ENCODE results near the gene UAP1L1. TPM values are rescaled to one million over a fixed set of nuclear protein-coding genes. Genes with fewer than 3 reads are reported as not detected.
A peak's percentile ranks its signal among the peaks of the same experiment; 100 is the strongest.

The UAP1L1 gene
- total and polyA plus RNA-seq, 3 donors from 2014 or later = 6.9 to 10.1 (median 7.2) TPM

GRCh38 chr9:137044502-137045177, 32.7 kb upstream of the UAP1L1 start:
- Histone ChIP-seq H3K4me3 (peak overlapping the region; percentile 59 to 66), H3K4me1 (peaks cover 10% of the 10 kb centered on the region), H3K36me3 (ENCODE audit: low read depth, missing control alignments) (no peaks in the 10 kb centered on the region), H3K9me3 (no peaks in the 10 kb centered on the region), H3K27ac (no peak overlapping the region), H3K27me3 (no peaks in the 10 kb centered on the region)
- intact Hi-C loops (cut with DNase I; ENCODE audit: low total_unique reads) = no loop called here
- TF ChIP-seq POLR2A (IDR thresholded peaks at IDR 0.05) = no peak
- TF ChIP-seq, protein P1, sequence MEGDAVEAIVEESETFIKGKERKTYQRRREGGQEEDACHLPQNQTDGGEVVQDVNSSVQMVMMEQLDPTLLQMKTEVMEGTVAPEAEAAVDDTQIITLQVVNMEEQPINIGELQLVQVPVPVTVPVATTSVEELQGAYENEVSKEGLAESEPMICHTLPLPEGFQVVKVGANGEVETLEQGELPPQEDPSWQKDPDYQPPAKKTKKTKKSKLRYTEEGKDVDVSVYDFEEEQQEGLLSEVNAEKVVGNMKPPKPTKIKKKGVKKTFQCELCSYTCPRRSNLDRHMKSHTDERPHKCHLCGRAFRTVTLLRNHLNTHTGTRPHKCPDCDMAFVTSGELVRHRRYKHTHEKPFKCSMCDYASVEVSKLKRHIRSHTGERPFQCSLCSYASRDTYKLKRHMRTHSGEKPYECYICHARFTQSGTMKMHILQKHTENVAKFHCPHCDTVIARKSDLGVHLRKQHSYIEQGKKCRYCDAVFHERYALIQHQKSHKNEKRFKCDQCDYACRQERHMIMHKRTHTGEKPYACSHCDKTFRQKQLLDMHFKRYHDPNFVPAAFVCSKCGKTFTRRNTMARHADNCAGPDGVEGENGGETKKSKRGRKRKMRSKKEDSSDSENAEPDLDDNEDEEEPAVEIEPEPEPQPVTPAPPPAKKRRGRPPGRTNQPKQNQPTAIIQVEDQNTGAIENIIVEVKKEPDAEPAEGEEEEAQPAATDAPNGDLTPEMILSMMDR (IDR thresholded peaks at IDR 0.05) = no peak
- no peak for DNase-seq
- 18 to 26% methylated on average over 16 to 18 of the region's 18 CpGs for WGBS, 2 donors

DNA sequence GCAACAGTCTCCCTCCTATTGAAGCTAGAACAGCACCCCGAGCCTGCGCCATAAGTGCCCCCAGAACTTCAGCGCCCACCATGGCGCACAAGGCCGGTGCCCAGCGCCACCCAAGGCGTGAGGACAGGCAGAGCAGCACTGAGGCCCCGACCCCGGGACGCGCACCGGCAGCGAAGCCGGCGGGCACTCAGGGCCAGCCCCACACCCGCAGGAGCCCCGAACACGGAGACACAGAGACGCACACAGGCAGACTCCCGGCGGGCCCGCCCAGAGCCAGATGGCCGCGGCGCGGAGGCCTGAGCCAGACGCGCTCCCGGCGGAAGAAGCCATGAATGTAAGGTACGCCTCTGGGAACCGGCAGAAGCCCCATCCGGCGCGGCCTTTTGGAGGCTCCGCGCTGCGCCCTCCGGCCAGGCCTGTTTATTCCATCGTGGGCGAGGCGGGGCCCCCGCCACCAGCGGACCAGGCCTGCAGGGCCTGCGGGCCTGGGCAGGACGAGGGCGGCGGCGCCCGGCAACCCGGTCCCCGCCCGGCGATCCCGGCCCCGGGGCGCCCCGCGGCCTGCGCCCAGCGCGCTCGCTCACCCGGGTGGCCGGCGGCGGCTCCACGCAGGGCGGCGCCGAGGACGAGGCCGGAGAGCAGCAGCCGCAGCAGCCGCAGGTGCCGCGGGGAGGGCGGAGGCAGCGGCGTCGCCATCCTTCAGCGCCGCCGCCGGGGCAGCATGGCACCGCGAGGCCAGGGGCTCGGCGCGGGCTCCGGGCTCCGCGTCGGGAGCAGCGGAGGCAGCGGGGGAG, 31.8 kb upstream of the UAP1L1 start:
- no peaks in the 10 kb centered on the region for H3K9me3 ChIP-seq
- peak overlapping the region; percentile 31 to 55 for H3K27ac ChIP-seq
- H3K4me1 ChIP-seq = peaks cover 10% of the 10 kb centered on the region
- intact Hi-C loops (cut with DNase I; ENCODE audit: low total_unique reads) = no loop called here
- H3K36me3 ChIP-seq (ENCODE audit: low read depth, missing control alignments) = no peaks in the 10 kb centered on the region
- H3K4me3 ChIP-seq = peak overlapping the region; percentile 59 to 67
- no peaks in the 10 kb centered on the region for H3K27me3 ChIP-seq
- DNase-seq = peak; percentile 57
- WGBS, 2 donors = 2 to 6% methylated on average over 7 to 76 of the region's 96 CpGs
- TF ChIP-seq, protein P1 (IDR thresholded peaks at IDR 0.05) = no peak
- TF ChIP-seq POLR2A (IDR thresholded peaks at IDR 0.05) = no peak

DNA sequence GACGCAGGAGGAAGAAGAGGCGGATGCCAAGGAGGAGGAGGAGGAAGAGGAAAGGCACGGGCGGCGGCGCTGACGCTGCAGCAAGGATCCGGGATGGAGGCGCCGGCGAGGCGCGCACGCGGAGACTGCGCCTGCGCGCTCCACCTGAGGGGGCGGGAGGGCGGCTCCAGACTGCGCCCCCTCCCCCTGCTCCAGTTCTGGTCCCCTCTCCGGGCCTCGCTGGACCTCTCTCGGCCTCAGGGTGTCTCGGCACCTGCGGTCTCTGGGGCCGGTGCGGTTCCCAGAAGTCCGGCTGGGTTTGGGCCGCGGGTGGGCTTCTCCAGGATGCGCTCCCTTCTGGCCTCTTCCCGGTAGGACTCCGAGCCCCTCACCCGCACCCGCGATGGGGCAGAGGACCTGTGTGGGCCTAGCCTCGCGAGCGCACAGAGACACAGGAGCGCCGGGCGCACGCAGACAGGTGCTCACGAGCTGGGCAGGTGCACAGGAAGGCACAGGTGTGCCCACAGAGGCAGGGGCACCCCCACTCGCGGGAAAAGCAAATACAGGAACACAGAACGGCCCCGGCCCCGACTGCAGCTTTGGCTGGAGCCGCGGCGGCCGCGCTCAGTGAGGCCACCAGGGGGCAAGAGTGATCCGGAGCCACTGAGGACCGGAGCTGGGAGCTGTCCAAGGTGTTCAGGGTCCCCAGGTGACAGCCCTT, 31.1 kb upstream of the UAP1L1 start, which contains the start of gene NPDC1:
TSS of gene NPDC1 (minus strand) at position 90 of the 700 bp plus-strand sequence. CDS start 188 bp downstream, outside the sequence.
- Histone ChIP-seq H3K27ac (peak within 1 kb of the TSS; percentile 31 to 55), H3K9me3 (no peaks in the 10 kb centered on the region), H3K4me3 (peak within 1 kb of the TSS; percentile 59 to 67), H3K4me1 (peaks cover 10% of the 10 kb centered on the region), H3K27me3 (no peaks in the 10 kb centered on the region), H3K36me3 (ENCODE audit: low read depth, missing control alignments) (no peaks in the 10 kb centered on the region)
- 0% methylated on average over 27 to 57 of the region's 57 CpGs for WGBS, 2 donors
- no peak for TF ChIP-seq POLR2A (IDR thresholded peaks at IDR 0.05)
- TF ChIP-seq, protein P1 (IDR thresholded peaks at IDR 0.05) = peak; percentile 80 to 85 (median 81)
- intact Hi-C loops (cut with DNase I; ENCODE audit: low total_unique reads) = no loop called here
- DNase-seq = peak; percentile 88

DNA sequence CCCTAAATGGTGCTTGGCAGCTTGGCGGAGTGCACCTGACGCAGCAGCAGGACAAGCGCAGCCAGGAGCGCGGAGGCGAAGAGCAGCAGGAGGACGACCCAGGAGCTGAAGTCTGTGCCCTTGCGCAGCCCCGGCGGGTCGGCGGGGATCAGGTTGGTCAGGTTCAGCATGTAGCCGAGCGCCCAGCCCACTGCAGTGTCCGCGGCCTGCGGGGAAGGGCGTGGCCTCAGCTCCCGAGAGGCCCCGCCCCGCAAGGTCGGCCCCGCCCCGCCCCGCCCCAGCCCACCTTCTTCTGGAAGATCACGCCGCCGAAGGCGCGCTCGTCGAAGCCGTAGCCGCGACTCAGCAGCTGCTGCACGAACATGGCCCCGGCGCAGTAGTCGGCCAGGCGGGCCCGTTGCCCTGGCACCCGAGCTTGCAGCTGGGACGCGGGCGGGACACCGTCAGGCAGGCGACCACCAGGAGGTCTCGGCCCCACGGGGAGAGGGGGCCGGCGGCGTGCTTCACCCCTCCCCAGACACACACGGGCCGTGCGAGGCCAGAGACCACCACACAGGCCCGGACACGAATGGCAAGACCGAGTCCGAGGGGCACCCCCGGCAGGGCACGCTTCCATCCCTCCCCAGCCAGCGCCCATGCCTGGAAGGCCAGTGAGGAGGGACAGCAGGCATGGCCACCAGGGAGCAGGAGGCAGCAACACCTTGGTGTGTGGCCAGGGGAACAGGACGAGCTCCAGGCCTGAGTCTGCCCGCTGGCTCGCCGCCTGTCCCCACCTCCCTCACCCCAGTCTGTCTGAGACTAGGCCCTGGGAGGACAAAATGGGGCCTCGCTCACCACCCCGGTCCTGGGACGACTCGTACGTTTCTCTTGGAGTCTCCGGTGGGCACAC, 28.4 kb upstream of the UAP1L1 start:
- WGBS, 2 donors = 49 to 52% methylated on average over 33 to 66 of the region's 72 CpGs
- H3K36me3 ChIP-seq (ENCODE audit: low read depth, missing control alignments) = no peaks in the 10 kb centered on the region
- no peak overlapping the region for H3K27ac ChIP-seq
- no peak for DNase-seq
- H3K4me3 ChIP-seq = peak overlapping the region in 1 of 2 donors; percentile 10
- intact Hi-C loops (cut with DNase I; ENCODE audit: low total_unique reads) = no loop called here
- no peaks in the 10 kb centered on the region for H3K9me3 ChIP-seq
- H3K4me1 ChIP-seq = peaks cover 21% of the 10 kb centered on the region
- no peak for TF ChIP-seq POLR2A (IDR thresholded peaks at IDR 0.05)
- TF ChIP-seq, protein P1 (IDR thresholded peaks at IDR 0.05) = no peak
- H3K27me3 ChIP-seq = no peaks in the 10 kb centered on the region

Data from testis (tissue), 3 donors.